ENCODE results near the gene NELL1. TPM values are rescaled to one million over a fixed set of nuclear protein-coding genes. Genes with fewer than 3 reads are reported as not detected.

The NELL1 gene
- total and polyA plus RNA-seq, 4 donors = 11.0 to 57.9 (median 31.2) TPM

DNA sequence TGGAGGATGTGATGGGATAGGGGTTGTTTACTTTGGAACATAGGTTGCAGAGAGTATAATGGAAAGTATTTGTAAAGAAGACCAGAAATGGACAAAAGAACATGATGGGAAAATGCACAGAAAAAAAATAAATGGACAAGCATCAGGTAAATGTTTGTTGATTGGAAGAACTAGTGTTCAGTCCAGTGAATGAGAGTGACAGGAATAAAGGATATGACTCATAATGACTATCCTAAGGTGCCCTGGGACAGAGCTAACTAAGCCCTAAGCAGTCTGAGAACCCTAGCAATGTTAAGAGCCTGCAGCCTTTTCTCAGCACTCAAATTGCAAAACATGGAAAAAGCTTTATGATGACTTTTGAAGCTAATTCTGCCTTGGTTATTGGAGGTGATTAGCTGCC is 790.7 kb downstream of the NELL1 start:
- H3K9me3 ChIP-seq (ENCODE audit: control insufficient read depth, insufficient read depth, low read length) = peaks cover 1% of the 10 kb centered on the region

DNA sequence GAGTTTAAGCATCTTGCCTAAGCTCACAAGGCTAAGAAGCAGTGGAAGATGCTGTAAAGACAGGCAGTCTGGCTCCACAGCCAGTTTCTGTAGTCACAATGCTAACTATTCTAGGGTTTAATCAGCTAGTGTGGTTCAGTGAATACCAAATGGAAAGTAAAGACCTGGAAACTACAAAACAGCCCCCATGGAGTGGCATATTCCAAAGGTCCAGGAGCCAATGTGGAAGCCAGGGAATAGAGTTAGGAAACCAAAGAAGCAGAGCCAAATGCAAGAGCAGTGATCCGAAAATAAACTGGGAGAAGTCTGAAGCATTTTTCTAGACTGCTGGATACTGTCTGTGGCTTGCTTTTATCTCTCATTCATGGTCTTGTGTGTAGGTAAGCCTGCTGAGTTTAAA is 792.3 kb downstream of the NELL1 start:
- Histone ChIP-seq H3K27ac (ENCODE audit: low read depth, low read length) (no peak overlapping the region), H3K27me3 (ENCODE audit: control insufficient read depth, insufficient read depth, low read length) (no peaks in the 10 kb centered on the region), H3K4me3 (ENCODE audit: low read depth, low read length) (no peak overlapping the region), H3K4me1 (ENCODE audit: control insufficient read depth, insufficient read depth, low read length) (no peaks in the 10 kb centered on the region), H3K9me3 (ENCODE audit: control insufficient read depth, insufficient read depth, low read length) (peaks cover 1% of the 10 kb centered on the region), H3K36me3 (ENCODE audit: control insufficient read depth, insufficient read depth, low read length) (no peaks in the 10 kb centered on the region)
- DNase-seq (ENCODE audit: low read depth in 4 of 6, low spot score in 6 of 6) = peak in 4 of 6 donors; percentile 4 to 61 (median 10)
- WGBS (ENCODE audit: insufficient coverage) = 57% methylated on average over 1 of the region's 1 CpG

More for the DNA sequence above, 790.7 kb downstream of the NELL1 start:
- H3K36me3 ChIP-seq (ENCODE audit: control insufficient read depth, insufficient read depth, low read length) = no peaks in the 10 kb centered on the region
- no peak for DNase-seq (ENCODE audit: low read depth in 4 of 6, low spot score in 6 of 6)
- no peaks in the 10 kb centered on the region for H3K4me1 ChIP-seq (ENCODE audit: control insufficient read depth, insufficient read depth, low read length)
- H3K27me3 ChIP-seq (ENCODE audit: control insufficient read depth, insufficient read depth, low read length) = no peaks in the 10 kb centered on the region
- H3K4me3 ChIP-seq (ENCODE audit: low read depth, low read length) = no peak overlapping the region
- no peak overlapping the region for H3K27ac ChIP-seq (ENCODE audit: low read depth, low read length)

DNA sequence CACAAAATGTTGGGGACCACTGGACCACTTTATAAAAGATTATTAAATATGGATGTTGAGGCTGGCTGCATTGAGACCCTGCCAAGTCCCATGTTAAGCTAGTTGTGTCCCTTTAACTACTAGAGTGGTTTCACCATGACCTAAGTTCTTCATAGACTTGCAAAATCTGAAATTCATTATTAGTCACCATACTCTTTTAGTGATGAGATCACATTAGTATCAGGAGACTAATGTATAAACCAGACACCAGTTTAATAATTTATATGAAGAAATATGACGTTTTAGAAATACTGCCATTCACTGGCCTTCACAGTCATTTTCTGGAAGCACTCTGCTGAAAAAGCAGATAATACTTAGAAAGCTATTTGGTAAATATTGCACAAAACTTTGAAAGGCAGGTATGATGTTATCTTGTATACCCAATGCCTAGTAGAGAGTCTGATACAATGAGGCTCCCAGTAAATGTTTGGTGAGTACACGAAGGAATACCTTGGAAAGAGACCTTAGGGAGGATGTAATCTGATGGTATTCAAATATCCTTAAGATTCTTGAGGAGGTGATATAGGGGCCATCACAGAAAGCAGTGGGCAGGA is 795.3 kb downstream of the NELL1 start:
- H3K4me1 ChIP-seq (ENCODE audit: control insufficient read depth, insufficient read depth, low read length) = no peaks in the 10 kb centered on the region
- H3K36me3 ChIP-seq (ENCODE audit: control insufficient read depth, insufficient read depth, low read length) = no peaks in the 10 kb centered on the region
- WGBS (ENCODE audit: insufficient coverage) = 83% methylated on average over 1 of the region's 2 CpGs
- no peaks in the 10 kb centered on the region for H3K27me3 ChIP-seq (ENCODE audit: control insufficient read depth, insufficient read depth, low read length)
- H3K4me3 ChIP-seq (ENCODE audit: low read depth, low read length) = no peak overlapping the region
- DNase-seq (ENCODE audit: low read depth in 4 of 6, low spot score in 6 of 6) = no peak
- no peak overlapping the region for H3K27ac ChIP-seq (ENCODE audit: low read depth, low read length)
- H3K9me3 ChIP-seq (ENCODE audit: control insufficient read depth, insufficient read depth, low read length) = no peaks in the 10 kb centered on the region

DNA sequence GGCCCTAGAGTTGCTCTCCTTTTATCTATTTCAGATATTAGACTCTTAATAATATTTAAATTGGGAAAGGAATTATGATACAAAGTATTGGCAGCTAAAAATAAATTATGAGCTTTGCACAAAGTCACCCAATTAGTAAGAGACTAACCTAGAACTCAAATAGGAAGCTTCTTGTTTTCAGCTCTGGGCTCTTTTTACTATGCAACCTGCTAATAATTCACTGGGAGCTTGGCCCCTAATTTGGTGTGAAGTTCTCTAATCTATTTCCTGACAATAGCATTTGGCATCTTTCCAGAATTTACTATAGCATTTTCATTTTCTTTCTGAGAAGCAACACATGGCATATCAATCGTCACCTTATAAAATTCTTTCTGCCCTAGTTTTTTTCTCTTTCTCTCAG is 795.8 kb downstream of the NELL1 start:
- no peaks in the 10 kb centered on the region for H3K27me3 ChIP-seq (ENCODE audit: control insufficient read depth, insufficient read depth, low read length)
- no peaks in the 10 kb centered on the region for H3K4me1 ChIP-seq (ENCODE audit: control insufficient read depth, insufficient read depth, low read length)
- H3K27ac ChIP-seq (ENCODE audit: low read depth, low read length) = no peak overlapping the region
- H3K36me3 ChIP-seq (ENCODE audit: control insufficient read depth, insufficient read depth, low read length) = no peaks in the 10 kb centered on the region
- H3K4me3 ChIP-seq (ENCODE audit: low read depth, low read length) = no peak overlapping the region
- H3K9me3 ChIP-seq (ENCODE audit: control insufficient read depth, insufficient read depth, low read length) = no peaks in the 10 kb centered on the region
- DNase-seq (ENCODE audit: low read depth in 4 of 6, low spot score in 6 of 6) = peak in 1 of 6 donors; percentile 20
- 57% methylated on average over 1 of the region's 1 CpG for WGBS (ENCODE audit: insufficient coverage)

DNA sequence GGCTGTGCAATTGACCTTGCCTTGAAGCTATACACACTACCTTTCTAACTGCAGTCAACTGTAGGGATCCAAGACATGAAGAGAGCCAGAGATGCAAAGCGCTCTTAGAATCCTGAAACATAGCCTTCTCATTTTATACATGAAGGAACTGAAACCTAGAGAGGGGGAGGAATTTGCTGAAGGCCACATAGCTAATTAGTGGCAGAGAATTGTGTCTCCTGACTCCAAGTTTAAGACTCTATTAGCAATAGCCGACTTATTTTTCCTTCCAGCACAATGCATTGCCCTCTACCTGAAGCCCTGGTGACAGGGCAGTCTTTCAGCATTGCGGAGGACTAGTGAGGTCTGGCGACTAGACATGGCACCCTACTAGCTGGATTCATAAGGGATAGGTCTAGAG is 796.5 kb downstream of the NELL1 start:
- H3K9me3 ChIP-seq (ENCODE audit: control insufficient read depth, insufficient read depth, low read length) = no peaks in the 10 kb centered on the region
- DNase-seq (ENCODE audit: low read depth in 4 of 6, low spot score in 6 of 6) = peak in 1 of 6 donors; percentile 20
- no peaks in the 10 kb centered on the region for H3K27me3 ChIP-seq (ENCODE audit: control insufficient read depth, insufficient read depth, low read length)
- no peak overlapping the region for H3K27ac ChIP-seq (ENCODE audit: low read depth, low read length)
- WGBS (ENCODE audit: insufficient coverage) = 88% methylated on average over 3 of the region's 4 CpGs
- H3K4me1 ChIP-seq (ENCODE audit: control insufficient read depth, insufficient read depth, low read length) = no peaks in the 10 kb centered on the region
- H3K36me3 ChIP-seq (ENCODE audit: control insufficient read depth, insufficient read depth, low read length) = no peaks in the 10 kb centered on the region
- no peak overlapping the region for H3K4me3 ChIP-seq (ENCODE audit: low read depth, low read length)

DNA sequence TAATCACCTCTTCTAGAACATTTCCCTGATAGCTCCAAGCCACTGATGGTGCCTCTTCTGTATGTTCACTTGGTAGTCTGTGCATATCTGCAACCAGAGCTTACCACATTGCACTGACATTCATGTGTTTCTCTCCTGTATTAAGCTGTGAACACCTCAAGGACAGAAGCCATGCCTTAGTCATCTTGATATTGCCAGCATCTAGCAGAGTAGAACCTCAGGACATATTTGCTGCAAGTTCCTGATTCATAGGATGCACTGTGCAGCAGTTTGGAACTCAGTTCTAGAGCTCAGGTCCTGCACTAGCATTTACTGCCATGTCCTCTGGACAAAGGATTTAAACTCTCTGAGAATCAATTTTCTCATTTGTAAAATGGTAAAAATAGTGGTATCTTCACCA is 801.1 kb downstream of the NELL1 start:
- Histone ChIP-seq H3K36me3 (ENCODE audit: control insufficient read depth, insufficient read depth, low read length) (no peaks in the 10 kb centered on the region), H3K9me3 (ENCODE audit: control insufficient read depth, insufficient read depth, low read length) (no peaks in the 10 kb centered on the region), H3K27me3 (ENCODE audit: control insufficient read depth, insufficient read depth, low read length) (no peaks in the 10 kb centered on the region), H3K4me1 (ENCODE audit: control insufficient read depth, insufficient read depth, low read length) (no peaks in the 10 kb centered on the region), H3K27ac (ENCODE audit: low read depth, low read length) (no peak overlapping the region), H3K4me3 (ENCODE audit: low read depth, low read length) (no peak overlapping the region)
- DNase-seq (ENCODE audit: low read depth in 4 of 6, low spot score in 6 of 6) = no peak

DNA sequence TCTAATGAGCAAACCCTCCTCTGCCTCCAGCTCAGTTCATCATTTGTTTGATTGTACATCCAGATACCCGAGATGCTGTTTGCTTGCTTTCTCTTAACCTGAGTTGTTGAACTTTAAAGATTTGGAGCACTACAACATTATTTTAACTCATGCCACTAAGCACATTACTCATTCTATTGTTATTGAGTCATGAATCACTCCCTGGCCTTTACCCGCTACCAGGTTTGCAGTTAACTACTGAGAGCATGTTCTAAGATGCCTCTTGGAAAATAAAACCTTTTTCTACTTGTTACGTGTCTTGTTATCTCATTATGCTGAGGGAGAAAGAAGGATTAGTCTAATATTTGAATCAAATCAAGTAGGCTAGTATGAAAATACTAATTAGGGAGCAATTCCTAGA is 802.9 kb downstream of the NELL1 start:
- no peak overlapping the region for H3K4me3 ChIP-seq (ENCODE audit: low read depth, low read length)
- WGBS (ENCODE audit: insufficient coverage) = no CpG with 5 or more reads among the region's 3 CpGs
- DNase-seq (ENCODE audit: low read depth in 4 of 6, low spot score in 6 of 6) = peak in 2 of 6 donors; percentile 4 to 47
- H3K27me3 ChIP-seq (ENCODE audit: control insufficient read depth, insufficient read depth, low read length) = no peaks in the 10 kb centered on the region
- no peaks in the 10 kb centered on the region for H3K36me3 ChIP-seq (ENCODE audit: control insufficient read depth, insufficient read depth, low read length)
- no peak overlapping the region for H3K27ac ChIP-seq (ENCODE audit: low read depth, low read length)
- H3K9me3 ChIP-seq (ENCODE audit: control insufficient read depth, insufficient read depth, low read length) = no peaks in the 10 kb centered on the region
- no peaks in the 10 kb centered on the region for H3K4me1 ChIP-seq (ENCODE audit: control insufficient read depth, insufficient read depth, low read length)

DNA sequence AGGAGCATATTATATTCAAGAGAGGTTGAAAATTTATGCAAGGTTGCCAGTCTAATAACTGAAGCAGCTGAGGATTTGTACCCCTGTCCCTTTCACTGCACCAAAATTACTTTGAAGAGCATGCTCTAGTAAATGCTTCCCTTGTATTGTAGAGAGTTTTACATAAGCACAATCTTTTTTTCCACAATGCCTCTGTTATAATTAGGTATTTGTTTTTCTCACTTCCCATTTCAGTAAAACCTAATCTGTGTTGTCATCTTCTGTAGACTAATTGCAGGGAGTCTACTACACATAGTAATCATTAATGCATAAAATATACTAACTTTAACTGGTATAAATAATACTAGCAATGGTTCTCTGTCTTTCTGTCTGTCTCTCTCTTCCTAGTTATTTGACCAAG is 805.1 kb downstream of the NELL1 start:
- Histone ChIP-seq H3K27me3 (ENCODE audit: control insufficient read depth, insufficient read depth, low read length) (no peaks in the 10 kb centered on the region), H3K4me3 (ENCODE audit: low read depth, low read length) (no peak overlapping the region), H3K4me1 (ENCODE audit: control insufficient read depth, insufficient read depth, low read length) (no peaks in the 10 kb centered on the region), H3K36me3 (ENCODE audit: control insufficient read depth, insufficient read depth, low read length) (no peaks in the 10 kb centered on the region), H3K27ac (ENCODE audit: low read depth, low read length) (no peak overlapping the region), H3K9me3 (ENCODE audit: control insufficient read depth, insufficient read depth, low read length) (no peaks in the 10 kb centered on the region)
- DNase-seq (ENCODE audit: low read depth in 4 of 6, low spot score in 6 of 6) = no peak

DNA sequence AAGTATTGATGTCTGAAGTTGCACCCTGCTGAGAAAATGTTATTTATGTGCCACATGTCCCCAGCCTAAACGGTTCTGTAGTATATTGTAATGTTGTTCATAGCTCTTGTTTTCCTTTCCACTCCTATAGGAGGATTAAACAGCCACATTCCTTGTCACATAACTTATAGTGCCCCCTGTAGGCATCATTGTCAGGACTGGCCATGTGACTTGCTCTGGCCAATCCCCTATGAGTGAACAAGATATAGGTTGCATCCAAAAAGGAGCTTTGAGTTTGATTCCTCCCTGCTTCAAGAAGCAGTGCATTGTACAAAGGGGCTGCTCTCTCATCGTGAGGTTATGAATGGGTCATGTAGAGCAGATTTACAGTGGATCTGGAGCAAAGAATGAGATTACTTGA is 805.9 kb downstream of the NELL1 start:
- no peak overlapping the region for H3K27ac ChIP-seq (ENCODE audit: low read depth, low read length)
- no peaks in the 10 kb centered on the region for H3K36me3 ChIP-seq (ENCODE audit: control insufficient read depth, insufficient read depth, low read length)
- H3K27me3 ChIP-seq (ENCODE audit: control insufficient read depth, insufficient read depth, low read length) = no peaks in the 10 kb centered on the region
- no peaks in the 10 kb centered on the region for H3K4me1 ChIP-seq (ENCODE audit: control insufficient read depth, insufficient read depth, low read length)
- H3K4me3 ChIP-seq (ENCODE audit: low read depth, low read length) = no peak overlapping the region
- DNase-seq (ENCODE audit: low read depth in 4 of 6, low spot score in 6 of 6) = no peak
- H3K9me3 ChIP-seq (ENCODE audit: control insufficient read depth, insufficient read depth, low read length) = no peaks in the 10 kb centered on the region
- 43% methylated on average over 1 of the region's 2 CpGs for WGBS (ENCODE audit: insufficient coverage)

DNA sequence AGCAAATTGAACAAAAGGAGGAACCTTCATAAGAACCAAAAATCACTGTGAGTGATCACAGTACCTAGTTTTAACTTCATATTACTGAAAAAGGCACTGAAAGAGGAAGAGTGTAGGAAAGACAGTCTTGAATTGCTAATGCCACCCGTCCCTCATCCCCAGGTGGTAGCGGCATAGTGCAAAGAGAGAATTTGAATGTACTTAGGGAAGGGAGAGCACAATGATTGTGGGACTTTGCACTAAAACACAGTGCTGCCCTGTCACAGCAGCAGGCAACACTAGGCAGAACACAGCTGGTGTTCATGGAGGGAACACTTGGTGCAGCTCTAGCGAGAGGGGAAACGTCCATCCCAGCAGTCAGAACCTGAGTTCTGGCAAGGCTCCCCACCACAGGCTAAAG is 807.2 kb downstream of the NELL1 start:
- H3K27ac ChIP-seq (ENCODE audit: low read depth, low read length) = no peak overlapping the region
- no peak for DNase-seq (ENCODE audit: low read depth in 4 of 6, low spot score in 6 of 6)
- no peaks in the 10 kb centered on the region for H3K4me1 ChIP-seq (ENCODE audit: control insufficient read depth, insufficient read depth, low read length)
- H3K4me3 ChIP-seq (ENCODE audit: low read depth, low read length) = no peak overlapping the region
- no peaks in the 10 kb centered on the region for H3K27me3 ChIP-seq (ENCODE audit: control insufficient read depth, insufficient read depth, low read length)
- no peaks in the 10 kb centered on the region for H3K9me3 ChIP-seq (ENCODE audit: control insufficient read depth, insufficient read depth, low read length)
- no peaks in the 10 kb centered on the region for H3K36me3 ChIP-seq (ENCODE audit: control insufficient read depth, insufficient read depth, low read length)
- WGBS (ENCODE audit: insufficient coverage) = 88% methylated on average over 4 of the region's 4 CpGs

All from spinal cord (tissue), 10 donors.